ENCODE results near the gene ZNF274. TPM values are rescaled to one million over a fixed set of nuclear protein-coding genes. Genes with fewer than 3 reads are reported as not detected.
A peak's percentile ranks its signal among the peaks of the same experiment; 100 is the strongest.

The ZNF274 gene
- total RNA-seq, 4 donors from 2014 or later, result 32.4 to 46.8 (median 39.7) TPM

DNA sequence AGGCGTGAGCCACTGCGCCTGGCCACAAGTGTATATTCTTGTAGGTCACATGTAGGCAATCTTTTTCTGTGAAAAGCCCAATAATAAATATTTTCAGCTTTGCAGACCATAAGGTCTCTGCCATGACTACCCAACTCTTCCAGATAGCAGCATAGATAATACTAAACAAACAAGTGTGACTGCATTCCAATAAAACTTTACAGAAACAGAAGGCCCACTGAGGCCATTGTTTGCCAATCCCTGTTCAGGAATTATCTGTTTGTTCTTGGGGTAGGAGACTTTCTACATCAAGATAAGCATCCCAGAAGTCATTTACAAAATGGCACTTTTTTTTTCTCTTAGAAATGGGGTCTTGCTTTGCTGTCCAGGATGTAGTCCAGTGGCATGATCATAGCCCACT lies 29.5 kb upstream of the ZNF274 start:
- H3K4me3 ChIP-seq, result no peak overlapping the region
- H3K9me3 ChIP-seq, result peaks cover 0 to 13% (median 5%) of the 10 kb centered on the region in 4 donors
- no peaks in the 10 kb centered on the region for H3K36me3 ChIP-seq
- TF ChIP-seq, protein P1, sequence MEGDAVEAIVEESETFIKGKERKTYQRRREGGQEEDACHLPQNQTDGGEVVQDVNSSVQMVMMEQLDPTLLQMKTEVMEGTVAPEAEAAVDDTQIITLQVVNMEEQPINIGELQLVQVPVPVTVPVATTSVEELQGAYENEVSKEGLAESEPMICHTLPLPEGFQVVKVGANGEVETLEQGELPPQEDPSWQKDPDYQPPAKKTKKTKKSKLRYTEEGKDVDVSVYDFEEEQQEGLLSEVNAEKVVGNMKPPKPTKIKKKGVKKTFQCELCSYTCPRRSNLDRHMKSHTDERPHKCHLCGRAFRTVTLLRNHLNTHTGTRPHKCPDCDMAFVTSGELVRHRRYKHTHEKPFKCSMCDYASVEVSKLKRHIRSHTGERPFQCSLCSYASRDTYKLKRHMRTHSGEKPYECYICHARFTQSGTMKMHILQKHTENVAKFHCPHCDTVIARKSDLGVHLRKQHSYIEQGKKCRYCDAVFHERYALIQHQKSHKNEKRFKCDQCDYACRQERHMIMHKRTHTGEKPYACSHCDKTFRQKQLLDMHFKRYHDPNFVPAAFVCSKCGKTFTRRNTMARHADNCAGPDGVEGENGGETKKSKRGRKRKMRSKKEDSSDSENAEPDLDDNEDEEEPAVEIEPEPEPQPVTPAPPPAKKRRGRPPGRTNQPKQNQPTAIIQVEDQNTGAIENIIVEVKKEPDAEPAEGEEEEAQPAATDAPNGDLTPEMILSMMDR (IDR thresholded peaks at IDR 0.05), result no peak
- no peak for TF ChIP-seq POLR2A (IDR thresholded peaks at IDR 0.05)
- peaks cover 0 to 35% (median 0%) of the 10 kb centered on the region in 4 donors for H3K4me1 ChIP-seq
- no peak for DNase-seq
- no peaks in the 10 kb centered on the region for H3K27me3 ChIP-seq
- no peak overlapping the region for H3K27ac ChIP-seq

DNA sequence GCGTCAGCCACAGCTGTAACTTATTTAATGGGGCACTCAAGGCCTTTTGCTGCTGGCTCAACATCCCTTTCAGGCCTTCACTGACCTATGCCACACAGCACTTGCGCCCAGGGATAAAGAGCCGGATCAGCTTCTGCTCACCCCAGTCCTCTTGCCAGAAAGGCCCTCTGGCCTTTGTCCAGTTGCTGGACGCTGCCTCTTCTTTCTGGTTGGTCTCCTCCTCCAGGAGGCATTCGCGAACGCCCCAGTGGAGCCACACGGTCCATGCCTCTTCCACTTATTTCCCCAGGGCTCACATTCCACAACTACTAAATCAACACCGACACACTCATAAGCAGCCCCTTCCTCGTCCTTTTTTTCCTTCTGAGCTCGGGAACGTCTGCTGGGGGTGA lies 28.6 kb upstream of the ZNF274 start:
- Histone ChIP-seq H3K4me1 (peaks cover 0 to 35% (median 0%) of the 10 kb centered on the region in 4 donors), H3K27ac (peak overlapping the region; percentile 76 to 93 (median 86)), H3K36me3 (no peaks in the 10 kb centered on the region), H3K4me3 (peak overlapping the region; percentile 62 to 95 (median 79)), H3K27me3 (no peaks in the 10 kb centered on the region), H3K9me3 (peaks cover 0 to 16% (median 5%) of the 10 kb centered on the region in 4 donors)
- no peak for DNase-seq
- TF ChIP-seq, protein P1 (IDR thresholded peaks at IDR 0.05), result no peak
- no peak for TF ChIP-seq POLR2A (IDR thresholded peaks at IDR 0.05)

DNA sequence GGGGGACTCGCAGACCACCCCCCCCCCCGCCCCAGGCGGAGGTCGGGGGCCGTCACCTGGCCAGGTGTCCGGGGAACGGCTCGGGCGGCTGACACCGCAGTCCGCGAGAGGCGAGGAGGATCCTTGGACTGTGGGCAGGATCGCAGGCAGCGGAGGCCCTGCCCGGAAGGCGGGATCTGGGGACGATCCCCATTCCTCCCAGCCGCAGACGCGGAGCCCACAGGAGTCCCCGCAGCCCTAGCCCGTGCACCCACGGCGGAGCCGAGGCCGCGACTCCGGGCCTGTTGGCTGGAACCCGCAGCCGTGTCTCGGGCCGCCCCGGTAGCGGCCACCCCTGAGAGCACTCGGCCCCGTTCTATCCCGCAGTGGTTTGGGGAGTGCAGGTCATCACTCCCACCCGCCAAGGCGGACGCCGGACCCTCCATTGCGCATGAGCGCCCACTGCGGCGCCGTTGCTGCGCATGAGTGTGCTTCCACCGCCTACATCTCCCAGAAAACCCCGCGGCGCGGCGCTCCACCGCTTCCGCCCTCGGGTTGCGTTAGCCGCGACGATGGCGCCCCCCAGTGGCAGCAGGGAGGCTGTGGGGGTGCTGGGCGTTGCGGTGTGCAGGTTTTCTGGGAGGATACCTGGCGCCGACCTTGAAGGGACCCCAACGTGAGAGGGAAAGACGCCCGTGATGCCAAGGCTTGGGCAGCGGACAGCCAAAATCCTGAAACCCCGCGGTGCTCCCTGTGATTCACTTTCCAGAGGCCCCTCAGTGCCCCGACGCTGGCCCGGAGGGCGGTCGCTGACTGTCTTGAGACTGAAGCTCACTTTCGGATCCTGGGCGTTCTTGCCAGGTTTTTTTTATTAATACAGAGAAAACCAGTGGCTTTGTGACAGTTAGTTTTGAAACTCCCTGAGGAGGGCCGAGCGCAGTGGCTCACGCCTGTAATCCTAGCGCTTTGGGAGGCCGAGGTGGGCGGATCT lies 27.9 kb upstream of the ZNF274 start:
- Histone ChIP-seq H3K27me3 (no peaks in the 10 kb centered on the region), H3K4me3 (peak overlapping the region; percentile 62 to 95 (median 79)), H3K4me1 (peaks cover 0 to 29% (median 0%) of the 10 kb centered on the region in 4 donors), H3K9me3 (peaks cover 0 to 16% (median 5%) of the 10 kb centered on the region in 4 donors), H3K27ac (peak overlapping the region; percentile 76 to 93 (median 86)), H3K36me3 (no peaks in the 10 kb centered on the region)
- peak; percentile 90 to 98 (median 98) for DNase-seq
- TF ChIP-seq, protein P1 (IDR thresholded peaks at IDR 0.05), result peak; percentile 96 to 99 (median 99)
- peak; percentile 45 to 57 for TF ChIP-seq POLR2A (IDR thresholded peaks at IDR 0.05)

DNA sequence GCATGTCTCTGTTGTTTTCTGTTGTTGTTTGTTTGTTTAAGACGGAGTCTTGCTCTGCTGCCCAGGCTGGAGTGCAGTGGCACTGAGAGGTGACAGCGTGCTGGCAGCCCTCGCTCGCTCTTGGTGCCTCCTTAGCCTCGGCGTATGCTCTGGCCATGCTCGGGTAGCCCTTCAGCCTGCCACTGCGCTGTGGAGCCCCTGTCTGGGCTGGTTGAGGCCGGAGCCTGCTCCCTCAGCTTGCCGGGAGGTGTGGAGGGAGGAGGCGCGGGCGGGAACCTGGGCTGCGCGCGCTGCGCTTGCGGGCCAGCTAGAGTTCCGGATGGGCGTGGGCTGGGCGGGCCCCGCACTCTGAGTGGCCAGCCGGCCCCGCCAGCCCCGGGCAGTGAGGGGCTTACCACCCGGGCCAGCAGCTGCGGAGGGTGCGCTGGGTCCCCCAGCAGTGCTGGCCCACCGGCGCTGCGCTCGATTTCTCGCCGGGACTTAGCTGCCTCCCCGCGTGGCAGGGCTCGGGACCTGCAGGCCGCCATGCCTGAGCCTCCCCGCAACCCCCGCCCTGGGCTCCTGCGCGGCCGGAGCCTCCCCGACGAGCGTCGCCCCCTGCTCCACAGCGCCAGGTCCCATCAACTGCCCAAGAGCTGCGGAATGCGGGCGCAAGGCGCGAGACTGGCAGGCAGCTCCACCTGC lies 25.7 kb upstream of the ZNF274 start:
- Histone ChIP-seq H3K27ac (no peak overlapping the region), H3K27me3 (no peaks in the 10 kb centered on the region), H3K36me3 (no peaks in the 10 kb centered on the region), H3K4me3 (no peak overlapping the region), H3K4me1 (peaks cover 0 to 26% (median 0%) of the 10 kb centered on the region in 4 donors), H3K9me3 (peaks cover 0 to 29% (median 11%) of the 10 kb centered on the region in 4 donors)
- DNase-seq, result no peak
- TF ChIP-seq POLR2A (IDR thresholded peaks at IDR 0.05), result no peak
- TF ChIP-seq, protein P1 (IDR thresholded peaks at IDR 0.05), result no peak

DNA sequence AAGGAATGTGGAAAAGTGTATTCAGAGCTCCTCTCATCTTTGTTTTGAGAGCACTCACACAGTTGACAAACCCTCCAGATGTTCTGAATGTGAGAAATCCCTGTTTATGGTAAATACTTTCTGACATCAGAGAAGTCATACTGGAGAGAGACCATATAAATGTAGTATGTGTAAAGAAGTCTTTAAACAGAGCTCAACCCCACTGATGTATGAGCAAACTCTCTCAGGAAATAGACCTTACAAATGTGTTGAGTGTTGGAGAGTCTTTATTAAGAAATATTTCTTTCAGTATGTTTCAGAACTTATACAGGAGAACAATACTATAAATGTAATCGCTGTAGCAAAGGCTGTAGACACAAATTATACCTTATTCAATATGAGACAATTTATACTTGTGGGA lies 16.6 kb upstream of the ZNF274 start:
- Histone ChIP-seq H3K27me3 (no peaks in the 10 kb centered on the region), H3K9me3 (peaks cover 0 to 83% (median 34%) of the 10 kb centered on the region in 4 donors), H3K4me1 (no peaks in the 10 kb centered on the region), H3K4me3 (no peak overlapping the region), H3K27ac (no peak overlapping the region), H3K36me3 (no peaks in the 10 kb centered on the region)
- no peak for DNase-seq
- TF ChIP-seq, protein P1 (IDR thresholded peaks at IDR 0.05), result no peak
- no peak for TF ChIP-seq POLR2A (IDR thresholded peaks at IDR 0.05)
